OCI-LY3 (cell line): Measurements from ENCODE around the gene CLEC2L.

Experiments
- H2AFZ ChIP-seq: fragments of 200-600, 300-600 bp; shearing (Covaris generic); 2 replicates; pipeline ENCODE4 v1.6.0; 2014; ENCODE audit warnings: antibody characterized with exemption, low read depth, low read length
- H3K27ac ChIP-seq: fragments of 200-600, 300-600 bp; sonication (generic); 2 replicates; pipeline ENCODE4 v1.5.1; 2014; ENCODE audit warnings: mild to moderate bottlenecking, low read length, moderate library complexity, mixed read lengths
- H3K27me3 ChIP-seq: fragments of 200-600, 300-600 bp; sonication (generic); 2 replicates; pipeline ENCODE4 v1.6.1; 2014; ENCODE audit warnings: low read depth, low read length, mixed read lengths
- H3K36me3 ChIP-seq: fragments of 200-600, 300-600 bp; sonication (generic); replicated peaks from 2 replicates; pipeline ENCODE3; 2014; ENCODE audit warnings: low read depth, low read length, mixed read lengths
- H3K4me1 ChIP-seq: fragments of 300-600, 200-600 bp; sonication (generic); 2 replicates; pipeline ENCODE4 v1.6.1; 2014; ENCODE audit warnings: low read length, mixed read lengths
- H3K4me2 ChIP-seq: fragments of 200-600, 300-600 bp; sonication (generic); 2 replicates; pipeline ENCODE4 v1.6.1; 2014; ENCODE audit warnings: low read length, mixed read lengths
- H3K4me3 ChIP-seq: fragments of 300-600, 200-600 bp; sonication (generic); 2 replicates; pipeline ENCODE4 v1.5.1; 2014; ENCODE audit warnings: antibody characterized with exemption, mild to moderate bottlenecking, low read length, moderate library complexity
- H3K79me2 ChIP-seq: fragments of 300-600, 200-600 bp; shearing (Covaris generic); 2 replicates; pipeline ENCODE4 v1.6.1; 2014; ENCODE audit warnings: mild to moderate bottlenecking, low read length, mixed read lengths
- H3K9ac ChIP-seq: fragments of 300-600, 200-600 bp; shearing (Covaris generic); 2 replicates; pipeline ENCODE4 v1.6.0; 2014; ENCODE audit warnings: mild to moderate bottlenecking, low read length, moderate library complexity
- H3K9me3 ChIP-seq: fragments of 200-600, 300-600 bp; shearing (Covaris generic); 2 replicates; pipeline ENCODE4 v1.6.1; 2014; ENCODE audit warnings: low read length, mixed read lengths; ENCODE audit not compliant: insufficient read depth
- H4K20me1 ChIP-seq: fragments of 200-600, 300-600 bp; sonication (generic); 2 replicates; pipeline ENCODE4 v1.6.1; 2016; ENCODE audit warnings: low read length, mixed read lengths; ENCODE audit not compliant: insufficient read depth
- EZH2phosphoT487 ChIP-seq: fragments of 200-600 bp; shearing (Covaris generic); IDR thresholded peaks from 2 replicates; pipeline ENCODE4 v1.6.1; 2018; ENCODE audit warnings: antibody characterized with exemption, mixed run types, low read depth
- TF ChIP-seq, protein P1 (sequence below): fragments of 200-600, 300-600 bp; sonication (generic); IDR thresholded peaks from 2 replicates; pipeline ENCODE4 v1.5.1; 2014; ENCODE audit warnings: antibody characterized with exemption, low read length, low read depth

Gene CLEC2L

GRCh38 chr7:139574618-139575337, 51.3 kb downstream of the CLEC2L start:
- H2AFZ ChIP-seq = no peak overlapping the region
- no peak overlapping the region for H3K4me2 ChIP-seq
- no peaks in the 10 kb centered on the region for H3K9me3 ChIP-seq
- H3K9ac ChIP-seq = no peak overlapping the region
- no peaks in the 10 kb centered on the region for H3K4me1 ChIP-seq
- H3K79me2 ChIP-seq = no peaks in the 10 kb centered on the region
- no peak overlapping the region for H3K27ac ChIP-seq
- H4K20me1 ChIP-seq = no peaks in the 10 kb centered on the region
- H3K27me3 ChIP-seq = no peaks in the 10 kb centered on the region; the same call in 1 of the 2 replicates
- no peak overlapping the region for H3K4me3 ChIP-seq
- no peaks in the 10 kb centered on the region for H3K36me3 ChIP-seq
- TF ChIP-seq, protein P1, sequence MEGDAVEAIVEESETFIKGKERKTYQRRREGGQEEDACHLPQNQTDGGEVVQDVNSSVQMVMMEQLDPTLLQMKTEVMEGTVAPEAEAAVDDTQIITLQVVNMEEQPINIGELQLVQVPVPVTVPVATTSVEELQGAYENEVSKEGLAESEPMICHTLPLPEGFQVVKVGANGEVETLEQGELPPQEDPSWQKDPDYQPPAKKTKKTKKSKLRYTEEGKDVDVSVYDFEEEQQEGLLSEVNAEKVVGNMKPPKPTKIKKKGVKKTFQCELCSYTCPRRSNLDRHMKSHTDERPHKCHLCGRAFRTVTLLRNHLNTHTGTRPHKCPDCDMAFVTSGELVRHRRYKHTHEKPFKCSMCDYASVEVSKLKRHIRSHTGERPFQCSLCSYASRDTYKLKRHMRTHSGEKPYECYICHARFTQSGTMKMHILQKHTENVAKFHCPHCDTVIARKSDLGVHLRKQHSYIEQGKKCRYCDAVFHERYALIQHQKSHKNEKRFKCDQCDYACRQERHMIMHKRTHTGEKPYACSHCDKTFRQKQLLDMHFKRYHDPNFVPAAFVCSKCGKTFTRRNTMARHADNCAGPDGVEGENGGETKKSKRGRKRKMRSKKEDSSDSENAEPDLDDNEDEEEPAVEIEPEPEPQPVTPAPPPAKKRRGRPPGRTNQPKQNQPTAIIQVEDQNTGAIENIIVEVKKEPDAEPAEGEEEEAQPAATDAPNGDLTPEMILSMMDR = no peak
- no peak for TF ChIP-seq EZH2phosphoT487

DNA sequence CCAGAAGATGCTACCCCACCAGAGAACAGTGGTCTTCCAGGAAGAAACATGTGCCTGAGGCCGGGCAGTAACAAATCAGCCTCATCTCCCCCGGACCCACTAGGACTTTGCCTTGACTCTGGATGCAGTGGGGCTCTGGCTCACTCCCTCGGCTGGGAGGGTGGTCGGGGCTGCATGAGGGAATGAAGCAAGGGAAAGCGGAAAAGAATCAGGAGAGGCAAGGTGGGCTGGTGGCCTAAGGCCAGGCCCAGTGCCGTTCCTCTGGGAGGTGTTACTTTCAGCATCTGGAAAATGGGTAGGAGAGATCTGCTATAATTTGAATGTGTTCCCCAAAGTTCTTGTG, 51.8 kb downstream of the CLEC2L start:
- no peak overlapping the region for H3K4me3 ChIP-seq
- H4K20me1 ChIP-seq = no peaks in the 10 kb centered on the region
- no peaks in the 10 kb centered on the region for H3K9me3 ChIP-seq
- no peaks in the 10 kb centered on the region for H3K79me2 ChIP-seq
- no peak overlapping the region for H2AFZ ChIP-seq
- no peak overlapping the region for H3K4me2 ChIP-seq
- no peak overlapping the region for H3K27ac ChIP-seq
- TF ChIP-seq, protein P1 = no peak
- no peak for TF ChIP-seq EZH2phosphoT487
- H3K4me1 ChIP-seq = no peaks in the 10 kb centered on the region
- H3K27me3 ChIP-seq = no peaks in the 10 kb centered on the region
- H3K36me3 ChIP-seq = no peaks in the 10 kb centered on the region
- no peak overlapping the region for H3K9ac ChIP-seq

DNA sequence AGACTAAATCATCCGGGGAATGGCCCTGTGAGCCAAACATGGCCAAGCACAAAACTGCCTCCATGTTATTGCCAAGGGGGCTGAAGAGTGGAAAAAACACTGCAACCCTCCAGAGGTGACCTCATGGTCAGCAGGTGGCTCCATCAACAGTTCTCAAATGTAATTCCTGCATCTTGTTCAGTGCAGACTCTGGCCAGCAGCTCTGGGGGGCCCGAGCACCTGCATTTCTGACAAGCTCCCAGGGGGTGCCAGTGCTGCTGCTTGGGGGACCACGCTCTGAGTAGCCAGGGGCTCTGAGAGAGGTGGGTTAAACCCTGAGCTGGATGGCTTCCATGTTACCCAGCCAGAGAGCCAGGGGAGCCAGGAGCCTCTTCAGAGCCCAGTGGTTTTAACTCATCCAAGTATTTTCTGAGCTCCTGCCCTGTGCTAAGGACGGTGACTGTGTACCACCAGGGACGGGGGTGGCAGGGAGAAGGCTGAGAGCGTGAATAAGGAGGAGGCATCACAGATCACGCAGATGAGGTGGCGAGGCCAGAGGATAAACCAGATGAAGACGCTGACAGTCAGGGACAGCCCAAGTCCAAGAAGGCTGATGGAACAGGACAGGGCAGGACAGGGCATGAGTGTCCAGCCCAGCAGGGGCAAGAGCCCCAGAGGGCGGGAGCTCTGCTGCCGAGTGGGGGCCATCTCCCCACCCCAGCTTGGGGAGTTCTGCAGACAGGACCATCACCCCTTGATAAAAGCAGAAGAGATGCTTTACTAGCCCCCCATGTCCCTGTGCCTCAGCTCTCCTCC, 52.9 kb downstream of the CLEC2L start:
- H2AFZ ChIP-seq = no peak overlapping the region
- no peak overlapping the region for H3K27ac ChIP-seq
- no peak overlapping the region for H3K9ac ChIP-seq
- H3K36me3 ChIP-seq = no peaks in the 10 kb centered on the region
- TF ChIP-seq, protein P1 = no peak
- no peak for TF ChIP-seq EZH2phosphoT487
- H3K79me2 ChIP-seq = no peaks in the 10 kb centered on the region
- H3K4me2 ChIP-seq = no peak overlapping the region
- H3K4me1 ChIP-seq = no peaks in the 10 kb centered on the region
- H4K20me1 ChIP-seq = no peaks in the 10 kb centered on the region
- H3K9me3 ChIP-seq = no peaks in the 10 kb centered on the region
- no peak overlapping the region for H3K4me3 ChIP-seq
- no peaks in the 10 kb centered on the region for H3K27me3 ChIP-seq

DNA sequence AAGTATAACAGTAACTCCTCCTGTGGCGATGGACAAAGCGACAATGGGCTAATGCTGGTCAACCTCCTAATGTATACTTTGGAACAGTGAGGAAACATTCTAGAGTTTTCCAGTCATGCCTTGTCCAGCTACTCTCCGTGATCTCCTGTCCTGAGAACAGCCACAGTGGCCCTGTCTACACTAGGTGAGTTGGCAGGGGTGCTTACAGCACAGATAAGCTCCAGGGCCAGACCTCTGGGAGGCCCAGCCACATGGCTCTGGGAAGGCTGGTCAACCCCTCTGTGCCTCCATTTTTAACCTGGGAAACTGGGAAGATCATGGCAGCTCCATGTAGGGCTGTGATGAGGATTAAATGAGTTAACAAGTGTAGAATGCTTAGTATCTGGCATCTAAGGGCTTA, 57.0 kb downstream of the CLEC2L start:
- Histone ChIP-seq H3K4me2 (no peak overlapping the region), H3K36me3 (no peaks in the 10 kb centered on the region), H2AFZ (no peak overlapping the region), H3K9ac (no peak overlapping the region), H3K4me1 (no peaks in the 10 kb centered on the region), H4K20me1 (no peaks in the 10 kb centered on the region), H3K27ac (no peak overlapping the region), H3K9me3 (no peaks in the 10 kb centered on the region), H3K79me2 (no peaks in the 10 kb centered on the region), H3K27me3 (no peaks in the 10 kb centered on the region), H3K4me3 (no peak overlapping the region)
- TF ChIP-seq, protein P1 = no peak
- no peak for TF ChIP-seq EZH2phosphoT487
